Activated CD8-positive, alpha-beta memory T cell treated with anti-CD3 and anti-CD28 coated beads for 1 hour (primary cell): ENCODE data around the gene CCDC71.

ENCODE experiments used
- DNase-seq, 2 donors: peaks; one replicate each; pipeline ENCODE4 v3.0.0-alpha.2; 2020; ENCODE audit warnings: low read depth in 1 of 2; ENCODE audit errors: extremely low read depth in 1 of 2

The CCDC71 gene

DNA sequence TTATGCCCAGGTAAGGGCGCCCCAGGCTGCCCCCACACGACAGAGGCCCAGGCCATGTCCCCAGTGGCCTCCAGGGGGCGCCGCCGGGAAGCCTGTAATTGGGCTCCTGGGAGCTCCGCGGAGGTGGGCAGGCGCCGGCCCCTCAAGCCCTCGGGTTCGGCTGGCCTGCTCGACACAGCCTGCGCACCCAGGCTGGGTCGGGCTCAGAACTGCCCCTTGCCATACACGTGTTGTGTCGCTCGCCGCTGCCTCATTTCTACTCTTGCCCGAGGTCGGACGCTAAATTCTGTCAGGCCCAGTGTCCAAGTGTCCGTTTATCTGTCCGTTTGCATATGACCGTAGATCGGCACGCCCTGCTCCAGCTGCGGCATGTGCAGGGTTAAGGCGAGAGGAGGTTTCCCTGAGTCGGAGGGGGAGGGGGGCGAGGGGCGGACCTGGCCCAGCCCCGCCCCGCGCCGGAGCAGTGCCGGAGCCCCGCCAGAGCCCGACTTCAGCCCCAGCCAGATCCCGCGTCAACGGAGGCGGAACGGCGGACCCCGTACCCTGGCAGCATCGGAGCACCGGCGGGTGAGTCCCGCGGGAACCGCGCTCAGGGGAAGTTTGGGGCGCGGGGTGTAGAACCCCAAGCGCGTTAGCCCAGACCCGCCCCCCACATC is 5.1 kb upstream of the CCDC71 start, which contains the start of gene KLHDC8B:
Gene KLHDC8B (plus strand): TSS at position 480 of the 656 bp plus-strand sequence. CDS start 1,172 bp downstream, outside the sequence.
- DNase-seq, result peak; percentile 43 to 78

DNA sequence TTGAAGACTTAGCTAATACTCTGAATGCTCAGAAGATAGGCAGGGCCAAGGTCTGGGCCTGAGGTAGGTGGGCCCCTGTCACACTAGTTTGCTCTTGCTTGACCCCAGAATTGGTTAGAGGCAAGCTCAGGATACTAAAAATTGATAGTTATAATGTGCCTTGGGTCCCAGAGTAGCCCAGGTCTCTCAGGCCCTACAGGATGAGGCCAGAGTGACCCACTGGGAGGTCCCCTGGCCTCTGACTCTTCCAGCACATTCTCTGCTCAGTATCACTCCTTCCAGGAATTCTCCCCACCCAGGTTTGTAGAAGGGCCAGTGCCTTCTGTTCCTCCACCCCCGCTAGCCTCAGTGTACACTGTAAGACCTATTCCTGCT is 4.6 kb upstream of the CCDC71 start:
- DNase-seq, result no peak

DNA sequence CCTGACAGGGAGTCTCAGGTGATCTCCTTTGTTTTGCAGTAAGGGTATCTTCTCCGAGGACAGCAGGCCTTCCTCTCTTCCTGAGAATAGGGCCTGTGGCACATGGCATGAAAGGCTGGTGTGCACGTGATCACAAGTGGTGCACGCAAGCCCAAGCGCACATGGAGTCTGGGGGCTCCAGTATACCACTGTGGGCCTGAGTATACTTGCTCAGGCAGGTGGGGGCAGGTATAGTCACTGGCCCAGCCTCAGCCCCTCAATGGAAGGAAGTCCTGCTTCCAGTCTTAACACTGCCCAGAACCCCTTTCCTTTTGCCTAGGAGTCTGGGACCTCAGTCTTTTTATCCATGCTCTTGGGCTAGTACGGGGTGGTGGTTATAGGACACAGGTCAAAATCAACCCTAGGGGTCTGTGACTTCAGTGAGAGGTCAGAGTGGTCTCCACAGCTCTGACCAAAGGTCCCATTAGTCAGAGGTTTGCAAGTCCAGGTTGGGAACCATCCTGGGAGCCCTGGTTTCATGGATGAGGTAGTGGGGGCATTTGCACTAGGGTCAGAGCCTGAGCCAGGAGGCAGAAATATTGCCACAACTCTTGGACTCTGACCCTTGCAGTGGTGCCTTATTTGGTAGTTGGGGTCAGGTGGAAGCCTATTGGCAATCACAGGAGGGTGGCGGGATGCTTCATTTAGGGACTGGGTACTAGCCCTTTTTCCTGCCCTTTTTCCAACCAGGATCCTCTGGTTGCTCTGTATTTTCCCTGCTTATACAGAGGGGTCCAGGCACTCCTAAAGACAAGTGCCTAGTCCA is 823 bp upstream of the CCDC71 start:
- no peak for DNase-seq

DNA sequence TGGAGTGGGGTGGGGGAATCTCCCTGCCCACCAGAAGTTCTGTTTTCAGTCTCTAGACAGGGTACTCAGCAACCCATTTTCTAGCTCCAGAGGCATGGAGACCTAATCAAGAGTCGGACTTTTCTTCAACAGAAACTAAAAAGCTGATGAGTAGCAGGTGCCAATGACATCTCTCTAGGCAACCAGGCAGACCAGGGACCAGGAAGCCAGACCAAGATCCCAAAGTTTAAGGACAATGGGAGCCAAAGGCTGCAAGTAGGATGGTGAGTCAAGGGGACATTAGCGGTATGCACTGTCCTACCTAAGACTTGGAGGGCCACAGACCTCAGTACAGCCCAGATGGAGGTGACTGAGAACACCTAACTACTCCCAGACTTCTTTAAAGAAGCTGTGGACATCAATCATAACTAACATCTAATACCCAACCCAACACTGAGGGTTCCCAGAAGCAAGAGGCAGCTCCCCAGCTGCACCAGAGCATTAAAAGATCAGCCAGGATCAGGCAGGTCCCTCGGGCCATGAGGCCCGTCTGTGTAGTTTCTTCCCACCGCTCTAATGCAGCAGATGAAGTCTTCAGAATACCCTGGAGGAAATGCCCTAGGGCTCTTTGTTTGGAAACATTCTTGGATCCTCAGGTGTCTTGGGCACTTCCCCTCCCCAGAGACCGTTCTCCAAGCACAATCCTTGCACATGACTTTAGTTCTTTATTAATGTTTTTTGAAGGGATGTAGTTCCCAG is 979 bp downstream of the CCDC71 start:
- DNase-seq, result no peak

DNA sequence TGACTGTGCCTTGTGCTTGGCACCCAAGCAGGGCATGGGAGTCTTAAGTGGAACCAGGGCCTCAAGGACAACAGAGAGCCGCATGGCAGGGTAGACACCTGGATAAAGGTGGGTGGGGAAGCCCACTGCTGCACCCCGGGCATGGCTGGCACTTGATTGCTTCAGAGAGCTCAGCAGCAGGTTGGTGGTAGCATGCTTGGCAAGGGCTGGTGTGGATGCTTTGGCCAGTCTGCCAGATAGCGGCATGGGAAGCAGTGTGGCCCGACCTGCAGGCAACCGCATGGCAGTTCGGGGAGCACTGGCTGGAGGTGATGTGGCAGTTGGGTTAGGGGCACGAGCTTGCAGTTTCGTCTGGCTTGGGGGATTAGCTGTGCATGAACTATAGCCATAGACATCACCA is 2.5 kb downstream of the CCDC71 start:
- DNase-seq, result no peak

DNA sequence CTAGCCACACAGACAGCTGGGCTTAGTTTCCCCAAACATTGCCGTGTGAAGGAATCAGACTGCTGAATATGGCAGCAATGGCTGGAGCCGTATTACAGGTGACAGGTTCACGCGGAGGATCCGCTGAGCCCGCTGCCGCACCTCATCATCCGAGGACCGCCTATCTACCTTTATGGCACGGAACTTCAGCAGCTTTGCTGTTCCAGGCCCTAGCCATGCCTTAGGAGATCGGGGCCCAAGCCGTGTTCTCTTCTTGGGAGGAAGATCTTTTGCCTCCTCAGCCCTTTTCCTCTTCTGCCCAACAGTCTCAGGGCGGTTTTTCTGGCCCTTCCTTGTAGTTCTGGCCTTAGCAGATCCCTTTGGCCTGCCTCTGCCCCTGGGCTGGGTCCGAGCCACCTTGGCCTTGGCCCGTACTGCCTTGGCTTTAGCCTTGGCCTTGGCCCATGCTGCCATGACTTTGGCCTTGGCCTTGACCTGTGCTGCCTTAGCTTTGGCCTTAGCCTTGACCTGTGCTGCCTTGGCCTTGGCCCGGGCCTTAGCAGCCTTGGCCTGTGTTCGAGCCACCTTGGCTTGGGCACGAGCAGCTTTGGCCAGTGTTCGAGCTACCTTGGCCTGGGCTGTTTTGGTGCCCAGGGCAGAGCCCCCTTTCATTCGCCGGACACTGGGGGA is 3.2 kb downstream of the CCDC71 start:
- DNase-seq, result no peak

DNA sequence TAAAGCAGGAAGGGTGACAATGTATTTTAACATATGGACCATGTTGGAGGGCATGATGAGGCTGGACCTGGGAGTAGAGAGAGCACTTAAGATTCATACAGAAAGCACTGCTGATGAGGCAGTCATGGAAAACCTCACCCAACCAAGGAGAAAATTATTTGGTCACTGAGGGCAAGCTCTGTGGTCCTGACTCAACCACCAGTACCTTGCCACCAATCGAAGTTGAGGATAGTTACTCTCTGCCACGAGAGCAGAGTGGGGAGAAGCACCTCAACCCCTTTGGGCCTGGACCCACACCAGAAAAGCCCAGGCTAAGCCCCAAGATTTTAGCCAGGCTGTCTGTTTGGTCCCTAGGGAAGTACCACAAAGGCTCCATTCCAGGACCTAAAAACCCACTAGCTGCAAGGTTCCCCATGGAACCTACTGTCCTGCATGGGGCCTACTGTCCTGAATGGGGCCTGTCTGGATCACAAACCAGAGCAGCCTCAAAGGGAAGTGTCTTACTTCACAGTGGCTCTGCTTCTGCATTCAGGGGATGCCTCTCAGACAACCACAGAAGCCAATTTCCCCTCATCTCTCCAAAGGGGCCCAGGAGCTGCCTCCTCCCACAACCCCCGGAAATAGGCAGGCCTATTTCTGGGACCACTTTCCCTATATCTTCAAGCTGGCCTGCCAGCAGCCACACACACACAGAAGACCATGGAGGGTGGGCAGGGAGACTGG is 4.2 kb downstream of the CCDC71 start:
- DNase-seq, result no peak

DNA sequence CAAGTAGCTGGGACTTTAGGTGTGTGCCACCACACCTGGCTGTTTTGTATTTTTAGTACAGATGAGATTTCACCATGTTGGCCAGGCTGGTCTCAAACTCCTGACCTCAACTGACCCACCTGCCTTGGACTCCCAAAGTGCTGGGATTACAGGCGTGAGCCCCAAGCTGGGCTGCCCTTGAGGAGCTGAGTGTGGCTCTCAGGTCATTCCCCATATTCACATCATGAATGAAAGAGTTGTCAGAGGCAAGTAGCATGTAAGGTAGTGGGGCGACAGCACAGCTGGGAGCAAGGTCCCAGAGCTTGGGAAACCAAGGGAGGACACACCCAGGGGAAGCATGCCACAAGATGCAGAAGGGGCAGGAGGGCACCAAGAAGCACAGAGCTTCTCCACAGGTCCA is 4.9 kb downstream of the CCDC71 start:
- no peak for DNase-seq

DNA sequence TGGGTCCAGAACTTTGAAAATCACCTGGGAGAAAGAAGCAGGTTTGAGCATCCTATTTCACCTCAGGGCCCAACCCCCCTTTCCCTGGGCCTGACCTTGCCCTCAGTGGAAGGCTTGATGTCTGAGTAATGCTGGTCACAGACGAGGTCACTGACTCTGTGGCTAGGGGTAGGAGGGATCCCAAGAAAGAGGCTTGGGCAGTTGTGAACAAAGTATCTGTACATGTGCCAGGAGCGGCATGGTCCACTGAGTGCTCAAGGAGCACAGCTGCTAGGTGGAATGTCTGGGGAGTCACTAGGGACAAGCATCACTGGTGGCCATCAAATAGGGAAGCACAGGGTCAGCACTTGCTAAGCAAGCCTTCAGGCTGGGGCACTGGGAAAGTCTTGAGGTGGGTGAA is 7.3 kb downstream of the CCDC71 start:
- DNase-seq, result no peak

DNA sequence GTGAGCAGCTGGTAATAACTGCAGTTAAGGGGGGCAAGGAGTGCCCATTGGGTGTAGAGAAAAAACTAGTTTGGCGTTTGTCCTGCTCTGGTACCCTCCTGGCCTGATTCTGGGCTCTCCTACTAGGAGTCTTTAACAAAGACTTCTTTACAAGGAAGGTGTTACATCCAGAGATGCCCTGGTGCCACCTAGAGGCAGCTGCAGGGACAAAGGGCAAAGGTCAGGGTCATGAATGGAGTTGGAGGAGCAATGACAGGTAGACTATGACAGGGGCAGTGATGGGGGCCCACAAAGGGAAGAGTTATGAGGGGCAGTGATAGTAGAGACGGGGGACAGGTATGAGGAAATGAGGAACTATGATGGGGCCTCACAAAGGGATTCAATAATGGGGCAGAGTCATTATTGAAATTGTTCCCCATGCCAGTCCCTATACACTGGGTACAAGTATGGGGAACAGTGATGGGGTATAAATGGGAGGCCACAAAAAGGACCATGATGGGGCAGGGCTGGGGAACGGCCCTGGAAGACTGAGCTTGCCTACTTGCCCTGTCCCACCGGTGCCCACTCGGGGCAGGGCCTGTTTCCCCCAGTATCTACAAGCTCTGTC is 7.9 kb downstream of the CCDC71 start:
- DNase-seq, result peak; percentile 28 to 39

DNA sequence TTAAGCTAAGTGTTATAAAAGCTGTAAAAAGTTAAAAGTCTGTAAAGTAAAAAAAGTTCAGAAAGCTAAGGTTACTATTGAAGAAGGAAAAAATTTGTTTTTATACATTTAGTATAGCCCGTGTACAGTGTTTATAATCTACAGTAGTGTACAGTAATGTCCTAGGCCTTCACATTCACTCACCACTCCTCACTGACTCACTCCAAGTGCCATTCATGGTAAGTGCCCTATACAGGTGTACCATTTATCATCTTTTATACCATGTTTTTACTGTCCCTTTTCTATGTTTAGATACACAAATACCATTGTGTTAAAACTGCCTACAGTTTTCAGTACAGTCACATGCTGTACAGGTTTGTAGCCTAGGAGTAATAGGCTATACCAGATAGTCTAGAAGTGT is 8.8 kb downstream of the CCDC71 start:
- DNase-seq, result no peak

DNA sequence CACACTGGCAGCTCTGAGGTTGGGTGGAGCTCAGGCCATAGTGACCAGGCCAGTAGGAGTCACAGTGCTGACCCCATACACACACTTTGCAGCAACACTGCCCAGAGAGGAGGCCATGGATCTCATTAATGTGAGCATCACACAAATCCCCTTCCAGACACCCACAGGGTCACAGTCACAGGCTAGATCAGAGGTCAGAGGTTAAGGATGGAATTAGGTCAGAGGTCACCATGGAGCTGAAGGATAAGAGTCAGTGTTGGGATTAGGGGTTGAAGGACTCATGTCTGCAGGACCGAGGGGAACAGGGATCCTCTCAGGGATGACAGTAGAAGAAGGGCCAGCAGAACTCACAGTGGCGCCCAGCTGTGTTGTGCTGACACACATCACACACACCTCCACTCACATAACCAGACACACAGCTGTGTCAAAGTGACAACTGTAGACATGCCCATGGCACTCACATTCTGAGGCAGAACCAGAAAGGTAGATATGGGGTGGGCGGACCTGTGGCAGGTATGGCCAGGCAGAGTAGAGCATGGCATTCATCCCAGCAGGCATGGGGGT is 12.7 kb downstream of the CCDC71 start:
- no peak for DNase-seq

DNA sequence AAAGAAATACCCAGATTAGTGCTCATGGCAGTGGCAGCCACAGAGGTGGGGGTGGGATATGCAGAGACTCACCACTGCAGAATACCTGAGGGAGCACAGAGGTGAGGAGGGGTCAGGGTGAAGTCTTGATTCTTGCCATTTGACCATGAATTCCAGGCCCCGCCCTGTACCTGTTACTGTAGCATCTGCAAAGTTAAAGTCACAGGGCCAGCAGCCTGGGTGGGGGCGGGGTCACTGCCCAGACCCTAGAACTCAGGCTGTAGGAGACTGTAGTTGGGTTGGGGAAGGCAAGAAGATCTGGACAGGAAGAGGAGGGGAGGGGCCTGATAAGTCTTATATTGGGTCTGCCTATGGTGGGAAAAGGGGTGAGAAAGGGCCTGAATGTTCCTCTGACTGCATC is 14.5 kb downstream of the CCDC71 start:
- no peak for DNase-seq

DNA sequence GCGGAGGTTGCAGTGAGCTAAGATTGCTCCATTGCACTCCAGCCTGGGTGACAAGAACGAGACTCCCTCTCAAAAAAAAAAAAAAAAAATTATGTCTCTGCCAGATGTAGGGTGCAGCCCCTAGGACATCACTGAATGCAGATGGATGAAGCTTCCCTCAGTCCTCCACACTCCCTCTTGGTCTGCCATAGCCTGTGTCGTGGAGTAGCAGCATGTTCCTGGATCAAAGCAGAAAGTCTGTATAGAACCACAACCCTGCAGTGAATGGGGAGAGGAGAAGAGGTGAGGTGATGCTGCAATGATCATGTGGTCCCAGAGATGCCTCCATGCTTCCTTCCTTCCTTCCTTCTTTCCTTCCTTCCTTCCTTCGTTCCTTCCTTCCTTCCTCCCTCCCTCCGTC is 18.0 kb downstream of the CCDC71 start:
- DNase-seq, result no peak

DNA sequence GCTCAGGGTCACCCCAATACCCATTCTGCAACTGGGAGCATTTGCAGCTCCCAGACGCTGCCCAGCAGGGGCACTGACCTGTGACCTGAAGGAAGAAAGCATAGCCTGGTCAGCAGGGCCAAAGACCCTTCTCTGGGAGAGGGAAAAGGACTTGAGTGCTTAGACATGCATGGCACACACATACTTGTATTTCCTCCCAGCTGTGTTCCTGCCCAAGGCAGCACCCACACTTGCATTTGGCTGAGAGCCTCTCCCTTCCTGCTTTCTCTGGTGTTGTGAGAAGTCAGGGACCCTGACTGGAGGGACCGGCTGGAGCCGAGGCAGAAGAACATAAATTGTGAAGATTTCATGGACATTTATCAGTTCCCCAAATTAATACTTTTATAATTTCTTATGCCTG is 26.1 kb downstream of the CCDC71 start:
- DNase-seq, result no peak

DNA sequence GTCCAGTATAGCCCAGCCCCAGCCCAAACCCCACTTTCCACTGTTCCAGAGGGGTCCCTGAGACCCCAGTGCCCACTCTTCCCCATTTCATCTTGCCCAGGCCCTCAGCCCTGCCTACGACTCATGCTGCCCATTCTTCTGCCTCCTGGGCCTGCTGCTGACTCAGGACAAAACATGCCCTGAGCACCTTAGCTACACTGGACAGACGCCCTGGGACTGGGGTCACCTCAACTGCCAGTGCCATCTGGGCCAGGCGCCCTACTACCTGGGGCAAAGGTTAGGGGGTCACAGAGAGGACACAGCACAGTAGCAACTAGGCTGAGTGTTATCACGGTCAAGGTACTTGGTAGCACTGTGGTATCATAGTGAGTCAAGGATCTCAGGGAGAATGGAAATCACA is 30.6 kb downstream of the CCDC71 start:
- DNase-seq, result no peak

DNA sequence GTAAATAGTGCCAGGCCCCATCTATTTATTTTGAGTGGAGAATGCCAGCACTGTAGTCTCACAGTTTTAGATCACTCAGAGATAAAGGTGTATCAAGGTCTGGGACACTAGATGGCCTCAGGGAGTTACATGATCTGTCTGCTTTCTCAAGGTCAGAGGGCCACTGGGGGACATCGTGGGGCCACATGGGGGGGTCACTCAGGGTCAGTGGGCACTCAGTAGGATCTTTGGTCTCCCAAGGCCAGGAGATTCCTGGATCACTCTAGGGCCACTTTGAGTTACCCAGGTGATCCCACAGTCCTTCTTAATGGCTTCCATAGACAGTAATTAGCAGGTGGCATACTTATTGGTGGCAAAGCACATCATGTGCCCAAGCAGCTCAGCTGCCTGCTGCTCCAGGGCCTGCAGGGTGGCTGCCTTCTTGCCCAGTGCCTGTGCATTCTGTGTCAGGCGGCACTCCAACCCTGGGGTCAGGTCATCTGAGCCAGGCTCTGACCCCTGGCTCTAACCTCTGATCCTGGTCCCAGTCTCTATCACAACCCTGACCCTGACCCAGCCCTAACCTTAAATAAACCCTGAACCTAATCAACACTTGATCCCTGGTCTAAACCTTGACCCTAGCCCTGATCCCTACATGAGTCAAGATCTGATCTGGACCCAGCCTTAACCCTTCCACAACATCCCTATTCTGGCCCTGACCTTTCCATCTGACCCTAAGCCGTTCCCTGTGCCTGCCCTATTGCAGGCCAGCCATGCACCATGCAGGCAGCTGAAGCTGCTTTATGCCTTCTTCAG is 31.5 kb downstream of the CCDC71 start:
- no peak for DNase-seq

DNA sequence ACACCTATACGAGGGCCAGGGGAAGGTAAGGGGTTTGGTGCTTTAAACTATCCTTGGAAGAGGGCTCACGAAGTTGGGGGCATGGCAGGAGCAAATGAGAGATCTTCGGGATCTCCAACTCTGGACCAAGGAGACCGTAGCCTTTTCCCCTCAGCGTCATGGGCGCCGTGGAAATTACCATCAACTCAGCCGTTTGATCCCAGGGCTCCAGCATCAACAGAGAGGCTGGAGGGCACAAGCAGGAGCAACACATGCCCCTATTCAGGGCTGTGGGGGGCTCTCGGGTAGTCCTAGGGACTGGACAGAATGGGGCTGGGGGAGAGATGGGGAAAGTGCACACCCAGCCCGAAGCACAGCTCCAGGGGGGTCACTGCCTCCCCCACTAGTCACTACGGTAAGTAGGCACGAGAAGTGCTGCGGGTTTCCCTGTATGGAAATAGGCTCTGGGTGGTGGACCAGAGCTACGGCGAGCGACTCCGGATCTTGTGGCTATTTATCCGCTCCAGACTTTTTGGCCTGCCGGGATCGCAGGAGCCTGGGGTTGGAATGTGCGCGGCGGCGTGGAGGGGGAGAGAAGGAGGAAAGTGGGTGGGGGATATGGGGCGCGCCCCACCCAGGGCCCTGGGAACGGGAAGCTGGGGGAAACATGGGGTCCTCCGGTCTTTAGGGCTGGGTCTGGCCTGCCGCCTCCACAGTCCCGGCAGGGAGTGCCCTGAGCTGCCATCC is 32.7 kb downstream of the CCDC71 start:
- no peak for DNase-seq
